Parathyroid adenoma (tissue), 2 donors: ENCODE results near the gene CITED2.

Experiments
- H2AFZ ChIP-seq: fragments of 300-600 bp; sonication (generic); one replicate; pipeline ENCODE4 v1.7.0; 2017; ENCODE audit warnings: antibody characterized with exemption, mild to moderate bottlenecking
- H3K27ac ChIP-seq: fragments of 300-600 bp; sonication (generic); one replicate; pipeline ENCODE4 v1.7.0; 2017
- H3K27me3 ChIP-seq: fragments of 300-600 bp; sonication (generic); one replicate; pipeline ENCODE4 v1.7.0; 2017; ENCODE audit warnings: low read length; ENCODE audit not compliant: control insufficient read depth, insufficient read depth
- H3K36me3 ChIP-seq: fragments of 300-600 bp; sonication (generic); one replicate; pipeline ENCODE4 v1.7.0; 2017; ENCODE audit warnings: low read length; ENCODE audit not compliant: control insufficient read depth, insufficient read depth
- H3K4me1 ChIP-seq: fragments of 300-600 bp; sonication (generic); one replicate; pipeline ENCODE4 v1.7.0; 2017; ENCODE audit warnings: control low read depth
- H3K4me2 ChIP-seq: fragments of 300-600 bp; sonication (generic); one replicate; pipeline ENCODE4 v1.7.0; 2017; ENCODE audit warnings: low read length
- H3K4me3 ChIP-seq: fragments of 300-600 bp; sonication (generic); one replicate; pipeline ENCODE4 v1.7.0; 2017; ENCODE audit warnings: low read depth, low read length
- H3K79me2 ChIP-seq: fragments of 300-600 bp; sonication (generic); one replicate; pipeline ENCODE4 v1.7.0; 2017; ENCODE audit warnings: control low read depth
- H3K9ac ChIP-seq: fragments of 300-600 bp; sonication (generic); one replicate; pipeline ENCODE4 v1.7.0; 2017; ENCODE audit warnings: mild to moderate bottlenecking
- H3K9me3 ChIP-seq: fragments of 300-600 bp; sonication (generic); one replicate; pipeline ENCODE4 v1.7.0; 2017; ENCODE audit warnings: low read length; ENCODE audit not compliant: control insufficient read depth
- CTCF ChIP-seq: fragments of 300-600 bp; sonication (generic); IDR thresholded peaks from one replicate; pipeline ENCODE4 v1.7.0; 2017; ENCODE audit warnings: antibody characterized with exemption, mild to moderate bottlenecking
- donor health status: primary hyperparathyroidism.

The CITED2 gene

GRCh38 chr6:139329224-139329623 lies 45.2 kb downstream of the CITED2 start:
- Histone ChIP-seq H3K36me3 (no peaks in the 10 kb centered on the region), H3K4me1 (no peaks in the 10 kb centered on the region), H3K4me3 (no peak overlapping the region), H3K9ac (no peak overlapping the region), H3K27me3 (no peaks in the 10 kb centered on the region), H3K27ac (no peak overlapping the region), H3K4me2 (no peak overlapping the region), H2AFZ (no peak overlapping the region), H3K79me2 (no peaks in the 10 kb centered on the region), H3K9me3 (no peaks in the 10 kb centered on the region)
- TF ChIP-seq CTCF, result no peak

GRCh38 chr6:139327038-139327437 lies 47.4 kb downstream of the CITED2 start:
- no peak overlapping the region for H3K4me3 ChIP-seq

GRCh38 chr6:139325686-139326085 lies 48.8 kb downstream of the CITED2 start:
- Histone ChIP-seq H3K9ac (no peak overlapping the region), H3K4me3 (no peak overlapping the region), H3K27me3 (no peaks in the 10 kb centered on the region), H3K4me1 (no peaks in the 10 kb centered on the region), H3K4me2 (no peak overlapping the region), H3K36me3 (no peaks in the 10 kb centered on the region), H3K9me3 (no peaks in the 10 kb centered on the region), H3K27ac (no peak overlapping the region), H2AFZ (no peak overlapping the region), H3K79me2 (no peaks in the 10 kb centered on the region)
- TF ChIP-seq CTCF, result no peak

More at GRCh38 chr6:139327038-139327437, 47.4 kb downstream of the CITED2 start:
- H3K27me3 ChIP-seq, result no peaks in the 10 kb centered on the region
- H3K27ac ChIP-seq, result no peak overlapping the region
- H3K36me3 ChIP-seq, result no peaks in the 10 kb centered on the region
- H2AFZ ChIP-seq, result no peak overlapping the region
- H3K4me1 ChIP-seq, result no peaks in the 10 kb centered on the region
- no peak for TF ChIP-seq CTCF
- H3K9me3 ChIP-seq, result no peaks in the 10 kb centered on the region
- H3K4me2 ChIP-seq, result no peak overlapping the region
- H3K79me2 ChIP-seq, result no peaks in the 10 kb centered on the region
- no peak overlapping the region for H3K9ac ChIP-seq

GRCh38 chr6:139325125-139325524 lies 49.3 kb downstream of the CITED2 start:
- H3K27ac ChIP-seq, result no peak overlapping the region
- no peak overlapping the region for H3K4me2 ChIP-seq
- H3K79me2 ChIP-seq, result no peaks in the 10 kb centered on the region
- H3K4me1 ChIP-seq, result no peaks in the 10 kb centered on the region
- H2AFZ ChIP-seq, result no peak overlapping the region
- H3K36me3 ChIP-seq, result no peaks in the 10 kb centered on the region
- no peak overlapping the region for H3K4me3 ChIP-seq
- H3K9me3 ChIP-seq, result no peaks in the 10 kb centered on the region
- no peak overlapping the region for H3K9ac ChIP-seq
- TF ChIP-seq CTCF, result no peak
- H3K27me3 ChIP-seq, result no peaks in the 10 kb centered on the region

GRCh38 chr6:139324301-139324555 lies 50.2 kb downstream of the CITED2 start:
- Histone ChIP-seq H3K27me3 (no peaks in the 10 kb centered on the region), H3K9me3 (no peaks in the 10 kb centered on the region), H3K27ac (no peak overlapping the region), H3K4me2 (no peak overlapping the region), H2AFZ (no peak overlapping the region), H3K4me1 (no peaks in the 10 kb centered on the region), H3K4me3 (no peak overlapping the region), H3K79me2 (no peaks in the 10 kb centered on the region), H3K36me3 (no peaks in the 10 kb centered on the region), H3K9ac (no peak overlapping the region)
- TF ChIP-seq CTCF, result no peak
